Suppressor macrophage treated with lipopolysaccharide for 4 hours (primary cell): Measurements from ENCODE around the gene LCN1.
"Not testable (repeated sequence)": the region's sequence is repeated elsewhere in the genome, so short reads cannot be mapped to it uniquely, and the experiment has no call there.

Source experiments
- DNase-seq: peaks from one replicate; pipeline ENCODE4 v3.0.0-alpha.2; 2020

LCN1 gene

DNA sequence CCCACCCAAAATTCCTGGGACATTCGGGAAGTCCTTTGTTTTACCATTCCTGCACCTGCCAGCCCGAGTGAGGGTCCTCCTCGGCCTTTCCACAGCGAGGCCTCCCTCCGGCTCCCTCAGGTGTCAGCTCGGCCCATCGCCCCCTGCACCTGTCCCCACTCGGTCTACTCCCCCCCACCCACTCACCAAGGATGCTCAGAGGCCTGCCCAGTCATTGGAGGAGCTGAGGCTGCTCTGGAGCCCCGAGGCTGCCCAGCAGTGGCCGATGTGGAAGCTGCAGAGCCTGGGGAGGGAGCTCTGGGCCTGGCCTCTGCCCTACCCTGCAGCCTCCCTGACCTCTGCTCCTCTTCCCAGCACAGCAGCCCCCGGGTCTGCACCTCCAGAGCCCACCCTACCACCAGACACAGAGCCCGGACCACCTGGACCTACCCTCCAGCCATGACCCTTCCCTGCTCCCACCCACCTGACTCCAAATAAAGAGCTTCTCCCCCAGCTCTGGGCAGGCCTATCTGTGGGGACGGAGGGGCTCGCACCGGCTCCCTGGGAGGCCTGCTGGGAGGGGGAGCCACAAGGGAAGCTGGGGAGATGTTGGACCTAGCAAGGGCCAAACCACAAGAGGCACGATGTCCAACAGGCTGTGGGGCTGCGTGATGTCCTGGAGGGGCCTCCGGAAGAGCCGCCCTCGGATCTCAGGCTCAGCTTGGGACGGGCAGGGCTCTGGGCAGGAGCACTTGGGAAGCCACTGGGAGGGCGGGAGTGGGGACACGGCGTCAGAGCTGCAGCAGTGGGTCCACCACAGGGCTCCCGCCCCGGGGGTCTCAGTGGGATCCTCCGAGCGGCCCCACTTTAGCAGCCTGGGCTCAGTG lies 28.5 kb downstream of the LCN1 start:
- not testable (repeated sequence) for DNase-seq

GRCh38 chr9:135550344-135550918 lies 29.2 kb downstream of the LCN1 start:
- DNase-seq: no peak

- no peak for DNase-seq
These were observed 29.8 kb downstream of the LCN1 start for GRCh38 chr9:135551031-135551430.

GRCh38 chr9:135551456-135551855 lies 30.2 kb downstream of the LCN1 start:
- no peak for DNase-seq

DNA sequence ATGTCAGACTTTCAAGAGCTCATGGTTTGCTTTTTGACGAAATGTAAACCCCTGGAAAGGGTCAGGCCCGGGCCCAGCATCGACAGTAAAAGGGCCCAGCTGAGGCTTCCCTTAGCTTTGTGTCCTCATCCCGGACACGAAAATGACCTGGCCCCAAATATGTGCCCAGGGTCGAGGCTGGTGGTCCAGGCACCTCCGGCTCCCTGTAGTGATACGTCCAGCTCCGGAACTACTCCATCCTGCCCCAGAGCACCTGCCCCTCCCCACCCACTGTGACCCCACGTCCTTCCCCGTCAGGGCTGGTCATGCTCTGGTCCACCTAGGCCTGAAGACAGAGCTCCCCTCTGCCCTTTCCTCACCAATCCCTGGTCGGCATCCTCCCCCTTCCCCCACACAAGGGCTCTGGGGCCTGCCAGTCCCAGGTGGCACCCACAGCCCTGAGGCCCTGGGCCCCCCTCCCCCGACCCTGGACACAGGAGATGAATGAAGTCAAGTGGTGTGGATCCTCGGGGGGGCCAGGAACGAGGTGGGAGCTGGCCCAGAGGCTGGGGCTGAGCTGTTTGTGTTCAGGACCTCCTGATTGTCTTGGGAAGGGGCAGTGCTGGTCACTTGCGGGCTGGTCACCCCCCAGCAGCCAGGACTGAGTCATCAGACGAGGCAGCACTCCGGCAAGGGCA lies 30.9 kb downstream of the LCN1 start:
- no peak for DNase-seq

DNA sequence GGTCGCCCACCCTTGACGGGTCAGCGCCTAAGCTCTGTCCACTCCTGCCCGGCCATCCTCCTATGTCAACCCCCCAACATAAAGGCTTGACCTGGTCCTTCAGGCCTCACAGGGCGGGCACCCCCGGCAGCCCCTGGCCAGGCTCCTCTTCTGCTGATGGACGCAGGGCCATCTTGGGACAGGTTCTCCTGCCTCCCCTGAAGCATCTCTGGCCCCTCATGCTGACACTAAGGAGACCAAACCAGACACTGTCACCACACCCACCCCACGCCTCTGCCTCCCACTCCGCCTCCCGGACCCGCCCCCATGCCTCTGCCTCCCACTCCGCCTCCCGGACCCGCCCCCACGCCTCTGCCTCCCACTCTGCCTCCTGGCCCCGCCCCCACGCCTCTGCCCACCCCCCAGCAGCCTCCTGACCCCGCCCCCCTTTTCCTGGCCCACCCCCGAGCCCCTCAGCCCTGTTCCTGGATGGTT lies 31.5 kb downstream of the LCN1 start:
- no peak for DNase-seq

DNA sequence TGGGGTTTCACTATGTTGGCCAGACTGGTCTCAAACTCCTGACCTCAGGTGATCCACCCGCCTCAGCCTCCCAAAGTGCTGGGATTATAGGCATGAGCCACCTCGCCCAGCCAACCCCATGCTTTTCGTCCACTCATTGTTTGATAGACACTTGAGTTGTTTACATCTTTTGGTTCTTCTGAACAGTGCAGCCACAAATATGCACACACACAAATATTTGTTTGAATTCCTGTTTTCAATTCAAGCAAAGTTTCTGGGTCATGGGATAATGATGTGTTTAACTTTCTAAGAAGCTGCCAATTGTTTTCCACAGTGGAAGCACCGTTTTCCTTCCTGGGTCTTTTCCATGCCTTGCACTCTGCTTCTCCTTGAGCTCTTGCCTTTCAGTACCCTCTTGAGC lies 33.5 kb downstream of the LCN1 start:
- no peak for DNase-seq

DNA sequence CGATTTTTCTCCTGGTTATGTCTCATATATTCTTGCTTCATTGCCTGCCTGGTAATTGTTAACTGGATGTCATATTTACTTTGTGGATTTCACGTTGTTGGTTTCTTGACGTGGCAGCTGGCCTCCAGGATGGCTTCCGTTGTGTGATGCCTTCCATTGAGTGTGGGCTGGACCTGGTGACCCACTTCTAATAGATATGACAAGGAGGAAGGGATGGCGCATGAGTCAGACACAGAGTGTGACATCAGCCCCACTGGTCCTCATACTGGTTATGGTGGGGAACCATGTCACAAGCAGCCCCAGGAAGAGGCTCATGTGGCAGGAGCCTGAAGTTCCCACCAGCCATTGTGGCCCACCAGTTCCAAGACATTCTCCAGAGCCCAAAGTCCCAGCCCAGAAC lies 34.0 kb downstream of the LCN1 start:
- DNase-seq: peak; percentile 25

- no peak for DNase-seq
These were observed 34.7 kb downstream of the LCN1 start for GRCh38 chr9:135555910-135556309.

GRCh38 chr9:135559606-135560005 lies 38.4 kb downstream of the LCN1 start:
- no peak for DNase-seq

DNA sequence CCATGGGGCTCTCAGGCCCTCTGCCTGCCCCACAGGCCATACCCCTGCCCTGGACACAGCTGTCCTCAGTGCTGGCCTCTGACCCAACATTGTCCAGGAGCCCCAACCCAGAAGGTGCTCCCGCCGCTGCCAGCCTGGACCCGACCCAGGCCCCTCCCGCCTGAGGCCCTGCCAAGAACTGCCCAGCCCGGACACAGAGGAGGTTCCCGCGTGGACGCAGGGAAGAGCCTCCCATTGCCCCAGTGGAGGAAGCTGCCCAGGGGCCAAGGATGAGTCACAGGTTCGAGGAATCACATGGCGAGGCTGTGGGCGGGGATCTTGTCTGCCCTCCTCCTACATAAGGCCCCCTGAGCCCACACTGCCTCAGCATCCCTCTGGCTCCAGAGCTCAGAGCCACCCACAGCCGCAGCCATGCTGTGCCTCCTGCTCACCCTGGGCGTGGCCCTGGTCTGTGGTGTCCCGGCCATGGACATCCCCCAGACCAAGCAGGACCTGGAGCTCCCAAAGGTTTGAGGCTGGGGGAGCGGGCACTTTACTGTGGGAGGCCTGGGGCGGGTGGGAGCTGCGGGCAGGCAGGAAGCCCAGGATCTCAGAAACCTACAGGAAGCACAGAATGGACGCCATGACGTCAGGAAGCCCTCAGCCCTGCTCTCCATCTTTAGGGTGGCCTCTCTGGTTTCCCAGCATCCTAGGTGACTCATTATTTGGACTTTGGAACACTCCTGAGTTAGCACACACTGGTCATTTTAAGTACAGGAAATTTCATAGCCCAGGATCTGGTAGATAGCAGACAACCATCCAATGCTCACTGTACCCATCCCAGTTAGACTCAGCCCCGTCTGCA lies 40.4 kb downstream of the LCN1 start, which contains the start of gene PAEP:
Gene PAEP (plus strand): TSS at position 366 of the 844 bp plus-strand sequence.
- no peak for DNase-seq

GRCh38 chr9:135562235-135562745 lies 41.0 kb downstream of the LCN1 start:
- no peak for DNase-seq

DNA sequence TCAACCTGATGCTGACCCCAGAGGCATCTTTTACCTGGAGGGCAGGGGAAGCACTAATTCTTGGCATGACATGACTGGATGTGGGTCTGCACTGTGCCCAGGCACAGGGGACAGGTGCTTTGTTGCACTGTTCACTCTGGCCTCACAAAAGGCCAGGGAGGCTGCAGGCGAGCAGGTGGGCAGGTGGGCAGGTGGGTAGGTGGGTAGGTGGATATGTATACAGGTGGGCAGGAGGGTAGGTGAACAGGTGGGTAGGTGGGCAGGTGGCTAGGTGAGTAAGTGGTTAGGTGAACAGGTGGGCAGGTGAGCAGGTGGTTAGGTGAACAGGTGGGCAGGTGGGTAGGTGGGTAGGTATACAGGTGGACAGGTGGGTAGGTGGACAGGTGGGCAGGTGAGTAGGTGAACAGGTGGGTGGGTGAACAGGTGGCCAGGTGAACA lies 41.8 kb downstream of the LCN1 start:
- no peak for DNase-seq

DNA sequence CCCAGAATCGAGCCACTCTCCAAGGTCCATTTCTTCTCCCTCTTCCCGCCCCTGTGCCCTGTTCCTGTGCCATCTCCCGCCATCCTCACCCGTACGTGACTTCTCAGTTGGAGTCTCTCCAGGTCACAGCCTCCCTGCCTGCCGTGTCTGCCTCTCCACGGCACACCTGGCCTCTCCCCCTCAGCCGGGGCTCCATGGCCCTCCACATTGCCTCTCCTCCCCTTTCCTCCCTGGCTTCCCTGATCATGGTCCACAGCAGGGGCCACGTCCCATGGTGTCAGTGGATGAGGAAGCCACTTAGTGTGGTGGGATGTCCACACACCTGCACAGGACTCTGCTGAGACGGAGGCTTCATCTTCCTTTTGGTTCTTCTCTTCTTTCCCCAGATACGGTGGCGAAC lies 42.6 kb downstream of the LCN1 start:
- no peak for DNase-seq

DNA sequence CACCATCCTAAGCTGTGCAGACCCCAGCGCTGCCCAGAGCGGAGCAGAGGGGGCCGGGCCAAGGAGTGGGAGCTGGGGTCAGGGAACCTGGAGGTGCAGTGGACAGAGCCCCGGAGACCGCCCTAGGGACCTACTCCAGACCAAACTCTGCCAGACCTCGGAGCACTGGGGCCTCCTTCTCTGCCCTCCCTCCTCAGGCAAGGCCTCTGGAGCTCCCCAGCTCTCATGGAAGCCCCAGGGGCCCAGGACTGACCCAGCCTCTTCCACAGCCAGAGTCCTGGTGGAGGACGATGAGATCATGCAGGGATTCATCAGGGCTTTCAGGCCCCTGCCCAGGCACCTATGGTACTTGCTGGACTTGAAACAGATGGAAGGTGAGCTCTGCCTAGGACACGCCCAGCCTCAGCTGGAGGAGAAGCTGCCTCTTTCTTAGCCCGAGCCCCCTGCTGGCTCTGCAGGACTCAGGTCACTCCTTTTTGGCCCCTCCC lies 43.9 kb downstream of the LCN1 start:
- DNase-seq: no peak

- no peak for DNase-seq
These were observed 44.4 kb downstream of the LCN1 start for GRCh38 chr9:135565636-135566035.

DNA sequence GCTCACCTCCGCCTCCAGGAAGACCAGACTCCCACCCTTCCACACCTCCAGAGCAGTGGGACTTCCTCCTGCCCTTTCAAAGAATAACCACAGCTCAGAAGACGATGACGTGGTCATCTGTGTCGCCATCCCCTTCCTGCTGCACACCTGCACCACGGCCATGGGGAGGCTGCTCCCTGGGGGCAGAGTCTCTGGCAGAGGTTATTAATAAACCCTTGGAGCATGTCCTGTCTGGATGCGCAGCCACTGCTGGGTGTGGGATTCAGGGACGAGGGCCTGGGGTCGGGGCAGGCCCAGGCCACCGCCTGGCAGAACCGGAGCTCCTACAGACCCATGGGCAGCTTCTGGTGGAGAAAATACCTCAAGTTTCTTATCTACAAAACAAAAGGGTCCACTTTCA lies 45.3 kb downstream of the LCN1 start:
- DNase-seq: no peak

DNA sequence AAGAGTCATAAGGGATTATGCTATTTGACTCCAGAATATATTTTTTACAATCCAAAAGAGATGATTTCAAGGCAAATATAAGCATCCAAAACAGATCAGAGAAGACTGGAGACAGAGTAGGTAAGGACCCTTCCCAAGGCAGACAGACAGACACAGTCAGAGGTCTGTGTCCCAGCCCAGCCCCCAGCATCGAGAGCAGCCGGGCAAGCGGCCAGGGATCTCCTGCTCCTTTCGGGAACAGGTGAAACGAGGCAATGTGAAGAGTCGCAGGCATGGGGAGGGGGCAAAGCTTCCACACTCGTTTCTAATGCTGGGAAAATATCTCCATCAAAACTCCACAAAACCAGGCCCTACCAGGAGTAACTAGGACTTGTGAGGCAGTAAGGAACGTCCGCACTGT lies 46.1 kb downstream of the LCN1 start:
- DNase-seq: no peak

DNA sequence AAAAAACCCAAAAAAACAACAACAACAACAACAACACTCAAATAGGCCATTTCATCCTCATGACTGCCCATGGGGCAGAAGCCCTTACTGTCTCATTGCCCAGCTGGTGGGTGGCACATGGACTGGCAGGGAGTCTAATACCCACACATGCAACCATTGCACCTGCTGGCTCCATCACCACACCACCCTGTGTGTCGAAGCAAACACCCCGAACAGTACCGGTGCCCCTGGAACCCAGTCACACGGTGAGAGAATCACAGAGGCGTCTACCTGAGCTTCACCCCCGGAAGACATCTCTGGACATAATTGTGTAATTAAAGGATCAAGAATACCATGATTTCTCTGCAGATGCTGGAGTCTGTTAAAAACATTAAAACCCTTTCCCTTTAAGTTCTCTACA lies 46.8 kb downstream of the LCN1 start:
- DNase-seq: no peak

DNA sequence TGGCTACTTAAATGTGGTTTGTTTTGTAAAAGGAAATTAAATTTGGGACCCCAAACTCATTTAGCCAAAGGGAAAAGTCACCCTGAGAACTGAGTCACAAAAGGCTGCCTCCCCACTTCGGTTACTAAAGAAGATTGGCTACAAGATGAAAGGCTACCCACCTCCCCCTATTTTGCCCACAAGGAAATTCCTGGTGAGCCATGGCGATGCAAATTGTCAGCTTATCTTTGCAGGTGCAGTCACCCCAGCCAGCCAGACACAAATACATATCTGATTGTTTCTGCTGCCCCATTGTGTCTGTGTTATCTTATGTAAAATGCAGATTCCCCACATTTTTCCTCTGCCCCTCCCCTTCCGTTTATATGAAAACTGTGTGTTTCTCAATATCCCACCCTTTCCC lies 49.2 kb downstream of the LCN1 start:
- no peak for DNase-seq

- no peak for DNase-seq
These were observed 51.0 kb downstream of the LCN1 start for GRCh38 chr9:135572233-135572632.

DNA sequence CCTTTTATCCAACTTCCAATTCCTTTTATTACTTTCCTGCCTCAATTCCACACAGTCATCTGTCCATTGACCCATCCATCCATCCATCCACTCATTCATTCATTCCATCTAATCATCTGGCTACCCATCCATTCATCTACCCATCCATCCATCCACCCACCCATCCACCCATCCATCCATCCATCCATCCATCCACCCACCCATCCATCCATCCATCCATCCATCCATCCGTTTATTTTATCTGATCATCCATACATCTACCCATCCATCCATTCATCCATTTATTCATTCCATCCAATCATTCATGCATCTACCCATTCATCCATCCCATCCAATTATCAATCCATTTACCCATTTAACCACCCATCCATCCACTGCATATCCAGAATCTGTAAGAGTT lies 51.9 kb downstream of the LCN1 start:
- no peak for DNase-seq
